Small intestine (tissue), 7 donors: ENCODE measurements around the gene ITGAE. TPM values are rescaled to one million over a fixed set of nuclear protein-coding genes. Genes with fewer than 3 reads are reported as not detected.

Source experiments
- DNase-seq, 2 donors: peaks; one replicate each; pipeline versions ENCODE4 v3.0.0 to v3.0.0-alpha.2; 2013
- FAIRE-seq: peaks from 2 replicates; lab custom pipeline; 2012; peaks lifted over from hg19 to GRCh38; lab: Jason Lieb, UNC
- H3K27ac ChIP-seq, 3 donors: one replicate each; pipeline ENCODE4 v1.5.1; 2013; ENCODE audit warnings: low read length in 2 of 3, mild to moderate bottlenecking in 2 of 3, control low read depth in 1 of 3, inconsistent platforms in 1 of 3, low read depth in 1 of 3, moderate library complexity in 1 of 3
- H3K27me3 ChIP-seq, 3 donors: one replicate each; pipeline ENCODE4 v1.6.1; 2013; ENCODE audit warnings: low read length in 3 of 3, inconsistent platforms in 1 of 3; ENCODE audit not compliant: control insufficient read depth in 3 of 3, insufficient read depth in 3 of 3
- H3K36me3 ChIP-seq, 3 donors: one replicate each; pipeline ENCODE4 v1.6.1; 2013; ENCODE audit warnings: low read length in 3 of 3, inconsistent platforms in 1 of 3, low read depth in 1 of 3, mild to moderate bottlenecking in 1 of 3, moderate library complexity in 1 of 3; ENCODE audit not compliant: control insufficient read depth in 3 of 3, insufficient read depth in 2 of 3
- H3K4me1 ChIP-seq, 3 donors: one replicate each; pipeline ENCODE4 v1.6.1; 2013; ENCODE audit warnings: low read length in 2 of 3, inconsistent platforms in 1 of 3, low read depth in 1 of 3, mild to moderate bottlenecking in 1 of 3, moderate library complexity in 1 of 3; ENCODE audit not compliant: control insufficient read depth in 3 of 3, insufficient read depth in 2 of 3
- H3K4me3 ChIP-seq, 3 donors: one replicate each; pipeline ENCODE4 v1.5.1; 2013; ENCODE audit warnings: low read length in 3 of 3, control low read depth in 1 of 3, inconsistent platforms in 1 of 3, low read depth in 1 of 3, mild to moderate bottlenecking in 1 of 3, moderate library complexity in 1 of 3
- H3K9me3 ChIP-seq, 2 donors: one replicate each; pipeline ENCODE4 v1.6.1; 2013; ENCODE audit warnings: low read depth in 1 of 2, low read length in 1 of 2; ENCODE audit not compliant: control insufficient read depth in 2 of 2, insufficient read depth in 1 of 2
- WGBS, 3 donors: extraction: QIAGEN DNeasy Blood & Tissue Kit; methylation state at CpG; one replicate each; pipeline ENCODE4 v1.1.7; 2013; 5-methylcytosine and 5-hydroxymethylcytosine counted together
- polyA plus RNA-seq, 4 donors: library from polyadenylated mRNA; stranded (reverse) in 3 of 4; unstranded in 1 of 4; fragments of 200-250 nt in 3 of 4; fragments of 120-200 nt in 1 of 4; gene quantifications; one replicate each; pipeline versions ENCODE4 v1.2.1 to v1.2.3, GENCODE V29; 2013
- donor health status: healthy with polysubstance abuse.
- donor health status: control.
- donor health status: control.
- donor health status: Bipolar disorder and iron deficiency.
- donor health status: healthy.

Gene ITGAE
- polyA plus RNA-seq, 4 donors = 39.4 to 57.8 (median 45.1) TPM

GRCh38 chr17:3768341-3768740 is 32.6 kb downstream of the ITGAE start:
- 72 to 92% (median 87%) methylated on average over 9 of the region's 9 CpGs for WGBS, 3 donors
- H3K27ac ChIP-seq = peak overlapping the region in 1 of 3 donors; percentile 16

GRCh38 chr17:3766779-3767178 is 34.2 kb downstream of the ITGAE start:
- no peaks in the 10 kb centered on the region for H3K27me3 ChIP-seq
- no peak overlapping the region for H3K4me3 ChIP-seq
- DNase-seq (no peak), FAIRE-seq (no peak)
- H3K27ac ChIP-seq = no peak overlapping the region
- no peaks in the 10 kb centered on the region for H3K4me1 ChIP-seq
- no peaks in the 10 kb centered on the region for H3K36me3 ChIP-seq
- peaks cover 0 to 4% of the 10 kb centered on the region in 2 donors for H3K9me3 ChIP-seq
- WGBS, 3 donors = 72 to 83% (median 83%) methylated on average over 8 of the region's 8 CpGs

More at GRCh38 chr17:3768341-3768740, 32.6 kb downstream of the ITGAE start:
- no peaks in the 10 kb centered on the region for H3K4me1 ChIP-seq
- no peaks in the 10 kb centered on the region for H3K27me3 ChIP-seq
- DNase-seq (no peak), FAIRE-seq (no peak)
- H3K4me3 ChIP-seq = no peak overlapping the region
- peaks cover 0 to 4% of the 10 kb centered on the region in 2 donors for H3K9me3 ChIP-seq
- no peaks in the 10 kb centered on the region for H3K36me3 ChIP-seq

GRCh38 chr17:3765981-3766380 is 35.0 kb downstream of the ITGAE start:
- no peaks in the 10 kb centered on the region for H3K27me3 ChIP-seq
- peak overlapping the region in 2 of 3 donors; percentile 24 to 77 for H3K27ac ChIP-seq
- 86 to 90% (median 86%) methylated on average over 9 of the region's 9 CpGs for WGBS, 3 donors
- no peak for FAIRE-seq
- H3K9me3 ChIP-seq = peaks cover 0 to 4% of the 10 kb centered on the region in 2 donors
- H3K4me3 ChIP-seq = no peak overlapping the region
- DNase-seq = no peak
- H3K4me1 ChIP-seq = no peaks in the 10 kb centered on the region
- H3K36me3 ChIP-seq = no peaks in the 10 kb centered on the region

GRCh38 chr17:3763777-3764170 is 37.2 kb downstream of the ITGAE start:
- peaks cover 0 to 16% of the 10 kb centered on the region in 2 donors for H3K9me3 ChIP-seq
- FAIRE-seq = no peak
- peak overlapping the region in 1 of 3 donors; percentile 2 for H3K4me3 ChIP-seq
- no peaks in the 10 kb centered on the region for H3K27me3 ChIP-seq
- WGBS, 3 donors = 69 to 77% (median 75%) methylated on average over 3 of the region's 3 CpGs
- DNase-seq = no peak
- H3K4me1 ChIP-seq = no peaks in the 10 kb centered on the region
- H3K27ac ChIP-seq = peak overlapping the region in 2 of 3 donors; percentile 50 to 67
- no peaks in the 10 kb centered on the region for H3K36me3 ChIP-seq

- DNase-seq (no peak), FAIRE-seq (no peak)
- Histone ChIP-seq H3K4me3 (peak overlapping the region in 1 of 3 donors; percentile 2), H3K36me3 (no peaks in the 10 kb centered on the region), H3K27me3 (no peaks in the 10 kb centered on the region), H3K9me3 (peaks cover 0 to 16% of the 10 kb centered on the region in 2 donors), H3K4me1 (no peaks in the 10 kb centered on the region), H3K27ac (peak overlapping the region in 1 of 3 donors; percentile 67)
- WGBS, 3 donors = 82 to 86% (median 83%) methylated on average over 14 of the region's 14 CpGs
Measured at GRCh38 chr17:3762922-3763776, 37.8 kb downstream of the ITGAE start.

GRCh38 chr17:3761918-3762380 is 39.0 kb downstream of the ITGAE start:
- 75 to 82% (median 78%) methylated on average over 16 of the region's 16 CpGs for WGBS, 3 donors
- Histone ChIP-seq H3K27me3 (no peaks in the 10 kb centered on the region), H3K9me3 (peaks cover 0 to 12% of the 10 kb centered on the region in 2 donors), H3K4me3 (no peak overlapping the region), H3K27ac (no peak overlapping the region), H3K4me1 (no peaks in the 10 kb centered on the region), H3K36me3 (no peaks in the 10 kb centered on the region)
- no peak for DNase-seq
- no peak for FAIRE-seq

- no peaks in the 10 kb centered on the region for H3K4me1 ChIP-seq
- no peak for FAIRE-seq
- H3K9me3 ChIP-seq = peaks cover 0 to 12% of the 10 kb centered on the region in 2 donors
- H3K4me3 ChIP-seq = no peak overlapping the region
- no peaks in the 10 kb centered on the region for H3K36me3 ChIP-seq
- no peak overlapping the region for H3K27ac ChIP-seq
- WGBS, 3 donors = 84 to 88% (median 87%) methylated on average over 23 of the region's 23 CpGs
- no peaks in the 10 kb centered on the region for H3K27me3 ChIP-seq
- no peak for DNase-seq
Measured at GRCh38 chr17:3761036-3761917, 39.7 kb downstream of the ITGAE start.

- H3K36me3 ChIP-seq = no peaks in the 10 kb centered on the region
- no peak overlapping the region for H3K4me3 ChIP-seq
- no peak for DNase-seq
- no peak overlapping the region for H3K27ac ChIP-seq
- peaks cover 0 to 7% (median 0%) of the 10 kb centered on the region in 3 donors for H3K4me1 ChIP-seq
- peaks cover 0 to 12% of the 10 kb centered on the region in 2 donors for H3K9me3 ChIP-seq
- no peak for FAIRE-seq
- WGBS, 3 donors = 85 to 88% (median 86%) methylated on average over 6 of the region's 6 CpGs
- H3K27me3 ChIP-seq = no peaks in the 10 kb centered on the region
Measured at GRCh38 chr17:3759597-3760216, 41.3 kb downstream of the ITGAE start.
